Measurements from ENCODE around the gene EEF2. TPM values are rescaled to one million over a fixed set of nuclear protein-coding genes. Genes with fewer than 3 reads are reported as not detected.
"Not testable (repeated sequence)": the region's sequence is repeated elsewhere in the genome, so short reads cannot be mapped to it uniquely, and the experiment has no call there.

Gene EEF2
- total and polyA plus RNA-seq, 2 donors from 2014 or later, result 1,520 to 1,813 TPM

DNA sequence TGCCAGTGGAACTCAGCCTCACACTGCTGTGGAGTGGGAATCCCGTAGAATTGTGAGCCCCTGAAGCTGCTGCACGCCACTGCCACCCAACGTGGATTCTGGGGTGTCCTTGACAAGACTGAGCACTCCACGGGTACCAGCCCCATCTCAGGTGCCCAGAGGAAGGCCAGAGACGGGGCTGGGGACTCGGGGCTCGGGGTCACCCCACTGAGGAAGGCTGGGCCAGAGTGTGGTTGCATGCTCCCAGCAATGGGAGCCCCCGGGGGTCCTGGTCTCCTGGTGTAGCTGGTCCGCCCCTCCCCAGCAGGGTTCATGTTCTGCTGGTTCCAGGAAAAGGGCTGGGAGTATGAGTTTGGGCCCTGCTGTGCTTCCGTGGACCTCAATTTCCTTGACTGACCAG, 29.6 kb downstream of the EEF2 start:
- H3K9ac ChIP-seq (ENCODE audit: low read length in 3 of 3), result no peak overlapping the region
- no peaks in the 10 kb centered on the region for H3K27me3 ChIP-seq (ENCODE audit: control insufficient read depth, insufficient read depth, low read length)
- intact Hi-C loops (cut with DNase I), result no loop called here
- no peak for FAIRE-seq
- no peak for DNase-seq
- no peaks in the 10 kb centered on the region for H3K9me3 ChIP-seq (ENCODE audit: control insufficient read depth in 2 of 3, insufficient read depth in 1 of 3, low read length in 3 of 3)
- no peak overlapping the region for H3K27ac ChIP-seq (ENCODE audit: low read depth in 2 of 2, low read length in 2 of 2)
- H3K4me3 ChIP-seq (ENCODE audit: low read length in 3 of 3), result no peak overlapping the region
- peaks cover 0 to 3% (median 0%) of the 10 kb centered on the region in 3 donors for H3K4me1 ChIP-seq (ENCODE audit: control insufficient read depth in 2 of 3, insufficient read depth in 2 of 3, low read depth in 1 of 3, low read length in 3 of 3)
- no peak for TF ChIP-seq CTCF (IDR thresholded peaks at IDR 0.05; ENCODE audit: borderline replicate concordance, extremely low read depth, insufficient read depth)
- peaks cover 0 to 4% (median 0%) of the 10 kb centered on the region in 3 donors for H3K36me3 ChIP-seq (ENCODE audit: control insufficient read depth in 2 of 3, insufficient read depth in 3 of 3, low read length in 3 of 3)

DNA sequence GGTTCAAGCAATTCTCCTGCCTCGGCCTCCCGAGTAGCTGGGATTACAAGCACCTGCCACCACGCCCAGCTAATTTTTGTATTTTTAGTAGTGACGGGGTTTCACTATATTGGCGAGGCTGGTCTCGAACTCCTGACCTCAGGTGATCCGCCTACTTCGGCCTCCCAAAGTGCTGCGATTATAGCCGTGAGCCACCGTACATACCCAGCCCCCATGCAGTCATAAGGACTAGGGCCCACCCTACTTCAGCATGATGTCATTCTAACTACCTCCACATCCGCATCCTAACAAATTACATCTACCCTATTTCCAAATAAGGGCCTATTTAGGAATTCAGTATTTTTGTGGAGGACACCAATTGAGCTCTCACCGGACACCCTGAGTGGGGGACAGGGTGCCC, 30.0 kb downstream of the EEF2 start:
- H3K36me3 ChIP-seq (ENCODE audit: control insufficient read depth in 2 of 3, insufficient read depth in 3 of 3, low read length in 3 of 3); H3K27ac ChIP-seq (ENCODE audit: low read depth in 2 of 2, low read length in 2 of 2); FAIRE-seq; intact Hi-C loops (cut with DNase I); H3K9me3 ChIP-seq (ENCODE audit: control insufficient read depth in 2 of 3, insufficient read depth in 1 of 3, low read length in 3 of 3); H3K27me3 ChIP-seq (ENCODE audit: control insufficient read depth, insufficient read depth, low read length); H3K9ac ChIP-seq (ENCODE audit: low read length in 3 of 3); H3K4me3 ChIP-seq (ENCODE audit: low read length in 3 of 3); DNase-seq; H3K4me1 ChIP-seq (ENCODE audit: control insufficient read depth in 2 of 3, insufficient read depth in 2 of 3, low read depth in 1 of 3, low read length in 3 of 3): not testable (repeated sequence)

DNA sequence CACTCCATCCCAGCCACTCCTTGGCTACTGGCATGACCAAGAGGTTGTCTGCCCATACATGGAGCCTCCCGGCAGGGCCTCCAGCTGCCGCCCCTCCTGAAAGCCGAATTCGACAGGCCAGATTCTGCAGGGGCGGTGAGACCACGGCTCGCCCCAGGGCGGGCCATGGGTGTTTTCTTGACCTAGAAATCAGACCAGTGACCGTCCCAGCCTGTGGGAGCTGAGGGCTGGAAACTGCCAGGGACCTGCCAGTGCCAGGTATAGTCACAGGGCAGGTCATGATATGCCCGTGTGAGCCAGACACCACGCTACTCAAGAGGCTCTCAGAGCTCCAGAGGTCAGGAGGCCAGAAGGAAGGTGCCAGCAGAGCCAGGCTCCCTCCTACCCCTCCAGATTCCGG, 31.2 kb downstream of the EEF2 start:
- intact Hi-C loops (cut with DNase I), result no loop called here
- no peaks in the 10 kb centered on the region for H3K36me3 ChIP-seq (ENCODE audit: control insufficient read depth in 2 of 3, insufficient read depth in 3 of 3, low read length in 3 of 3)
- no peaks in the 10 kb centered on the region for H3K9me3 ChIP-seq (ENCODE audit: control insufficient read depth in 2 of 3, insufficient read depth in 1 of 3, low read length in 3 of 3)
- peaks cover 0 to 3% (median 0%) of the 10 kb centered on the region in 3 donors for H3K4me1 ChIP-seq (ENCODE audit: control insufficient read depth in 2 of 3, insufficient read depth in 2 of 3, low read depth in 1 of 3, low read length in 3 of 3)
- no peak overlapping the region for H3K9ac ChIP-seq (ENCODE audit: low read length in 3 of 3)
- H3K27ac ChIP-seq (ENCODE audit: low read depth in 2 of 2, low read length in 2 of 2), result no peak overlapping the region
- FAIRE-seq (no peak), DNase-seq (no peak)
- no peak overlapping the region for H3K4me3 ChIP-seq (ENCODE audit: low read length in 3 of 3)
- TF ChIP-seq CTCF (IDR thresholded peaks at IDR 0.05; ENCODE audit: borderline replicate concordance, extremely low read depth, insufficient read depth), result no peak
- no peaks in the 10 kb centered on the region for H3K27me3 ChIP-seq (ENCODE audit: control insufficient read depth, insufficient read depth, low read length)

DNA sequence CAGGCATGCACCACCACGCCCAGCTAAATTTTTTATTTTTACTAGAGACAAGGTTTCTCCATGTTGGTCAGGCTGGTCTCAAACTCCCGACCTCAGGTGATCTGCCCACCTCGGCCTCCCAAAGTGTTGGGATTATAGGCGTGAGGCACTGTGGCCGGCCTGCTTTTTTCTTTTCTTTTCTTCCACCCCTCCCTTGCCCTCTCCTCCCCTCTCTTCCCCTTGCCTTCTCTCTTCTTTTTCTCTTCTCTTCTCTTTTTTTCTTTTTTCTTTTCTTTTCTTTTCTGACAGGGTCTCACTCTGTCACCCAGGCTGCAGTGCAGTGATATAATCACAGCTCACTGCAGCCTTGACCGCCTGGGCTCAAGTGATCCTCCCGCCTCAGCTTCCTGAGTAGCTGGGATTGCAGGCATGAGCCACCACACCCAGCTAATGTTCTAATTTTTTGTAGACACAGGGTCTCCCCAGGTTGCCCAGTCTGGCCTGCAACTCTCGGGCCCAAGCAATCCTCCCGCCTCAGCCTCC, 32.4 kb downstream of the EEF2 start:
- FAIRE-seq; H3K36me3 ChIP-seq (ENCODE audit: control insufficient read depth in 2 of 3, insufficient read depth in 3 of 3, low read length in 3 of 3); DNase-seq; H3K27me3 ChIP-seq (ENCODE audit: control insufficient read depth, insufficient read depth, low read length); H3K9me3 ChIP-seq (ENCODE audit: control insufficient read depth in 2 of 3, insufficient read depth in 1 of 3, low read length in 3 of 3); H3K4me3 ChIP-seq (ENCODE audit: low read length in 3 of 3); intact Hi-C loops (cut with DNase I); H3K4me1 ChIP-seq (ENCODE audit: control insufficient read depth in 2 of 3, insufficient read depth in 2 of 3, low read depth in 1 of 3, low read length in 3 of 3); H3K27ac ChIP-seq (ENCODE audit: low read depth in 2 of 2, low read length in 2 of 2); H3K9ac ChIP-seq (ENCODE audit: low read length in 3 of 3): not testable (repeated sequence)
